Heart left ventricle (tissue), 16 donors: ENCODE data around the gene C1QA. TPM values are rescaled to one million over a fixed set of nuclear protein-coding genes. Genes with fewer than 3 reads are reported as not detected.
"Not testable (repeated sequence)": the region's sequence is repeated elsewhere in the genome, so short reads cannot be mapped to it uniquely, and the experiment has no call there.

Experiments
- ATAC-seq, 4 donors: fragments of 200-7000 bp; cut with Tn5 transposase; one replicate each; pipeline ENCODE4 v1.9.1; 2020 to 2022; ENCODE audit warnings: moderate library complexity in 4 of 4, mild to moderate bottlenecking in 3 of 4, moderate number of reproducible peaks in 1 of 4
- DNase-seq, 5 donors: peaks; one replicate each; pipeline ENCODE4 v3.0.0-alpha.2; 2020
- H3K27ac ChIP-seq, 12 donors: fragments of 200-600 bp; sonication (generic) in 4 of 12; one replicate each; pipeline versions ENCODE4 v1.5.0 to v1.8.0; 2016 to 2022; ENCODE audit warnings: mild to moderate bottlenecking in 2 of 12
- H3K27me3 ChIP-seq, 9 donors: fragments of 200-600 bp; sonication (generic) in 2 of 9; one replicate each; pipeline versions ENCODE4 v1.5.1 to v1.8.0; 2016 to 2022; ENCODE audit warnings: mild to moderate bottlenecking in 3 of 9
- H3K36me3 ChIP-seq, 9 donors: fragments of 200-600 bp; sonication (generic) in 2 of 9; one replicate each; pipeline versions ENCODE4 v1.5.0 to v1.8.0; 2018 to 2022; ENCODE audit warnings: mild to moderate bottlenecking in 2 of 9
- H3K4me1 ChIP-seq, 12 donors: fragments of 200-600 bp; sonication (generic) in 4 of 12; one replicate each; pipeline versions ENCODE4 v1.5.0 to v1.8.0; 2016 to 2022; ENCODE audit warnings: mild to moderate bottlenecking in 3 of 12
- H3K4me3 ChIP-seq, 12 donors: fragments of 200-600 bp; sonication (generic) in 4 of 12; one replicate each; pipeline versions ENCODE4 v1.5.0 to v1.8.0; 2017 to 2022; ENCODE audit warnings: mild to moderate bottlenecking in 9 of 12, moderate library complexity in 4 of 12
- H3K9me3 ChIP-seq, 12 donors: fragments of 200-600 bp; sonication (generic) in 4 of 12; one replicate each; pipeline versions ENCODE4 v1.5.0 to v1.8.0; 2016 to 2022; ENCODE audit warnings: mild to moderate bottlenecking in 1 of 12
- POLR2A ChIP-seq, 2 donors: fragments of 450-650 bp; IDR thresholded peaks; one replicate each; pipeline ENCODE4 v1.6.1; 2017; ENCODE audit warnings: antibody characterized with exemption in 2 of 2, mild to moderate bottlenecking in 2 of 2, moderate library complexity in 2 of 2
- WGBS, 4 donors: extraction: QIAGEN DNeasy Blood & Tissue Kit in 2 of 4; methylation state at CpG; one replicate each; pipeline versions ENCODE4 v1.1.5 to v1.1.7; 2013 to 2018; 5-methylcytosine and 5-hydroxymethylcytosine counted together
- intact Hi-C, 10 donors: fragments of 100-400 bp; cut with DNase I; formaldehyde crosslinking; loops; one replicate each; pipeline versions ENCODE4 v1.11.1 to v1.14.2; 2022
- polyA plus RNA-seq, 2 donors: library from polyadenylated mRNA; stranded (reverse); fragments of 200-250 nt; gene quantifications; one replicate each; pipeline ENCODE4 v1.2.3, GENCODE V29; 2013
- total RNA-seq, 9 donors: library from RNA; depleted of rRNA in 2 of 9; stranded (reverse); fragments of >200 nt in 2 of 9; fragmentation: NEBNext Ultra II Directional in 3 of 9; extraction: Animal tissue kit (Norgen Biotek cat#: 25700) in 3 of 9; gene quantifications; one replicate each; pipeline versions ENCODE4 v1.1.0 to v1.2.4, GENCODE V29; 2016 to 2023
- TF ChIP-seq, protein P1 (sequence below), 12 donors: fragments of 200-600 bp; sonication (generic) in 4 of 12; IDR thresholded peaks; one replicate each; pipeline versions ENCODE4 v1.5.0 to v1.8.0; 2018 to 2022; ENCODE audit warnings: antibody characterized with exemption in 12 of 12, mild to moderate bottlenecking in 5 of 12
- donor health status: ischemic (EF 13 %, LVEDD 7.1; RV severe dilation, severe dysfunction).
- donor health status: healthy with polysubstance abuse.
- donor health status: DM: no; HTN: yes; CAD: no.
- donor health status: DM: no; HTN: no; CAD: no.
- donor health status: ischemic (EF 25% LVEDD 6.9; RV normal size, moderate dysfunction).
- donor health status: ischemic (EF 25% LVEDD 5.7; RV mildly dilated, moderate dysfunction).
- donor health status: healthy.
- donor health status: DM: yes; HTN: yes; CAD: no.
- donor health status: ischemic (EF 35%, LVEDD 5.7; RV mildly dilated, moderate dysfunction).
- donor health status: nonischemic (EF 11% LVEDD 7.7; RV severe dilation, severe dysfunction).
- donor health status: DM: yes; HTN: yes; CAD: no.
- donor health status: PGD.
- donor health status: ischemic (EF 29% LVEDD 5.4; RV normal size, mild dysfunction).
- donor health status: nonischemic (EF 23%, LVEDD 6.1; RV moderate dilation, normal function).

The C1QA gene
- total and polyA plus RNA-seq, 11 donors = 24.8 to 675 (median 46.6) TPM

DNA sequence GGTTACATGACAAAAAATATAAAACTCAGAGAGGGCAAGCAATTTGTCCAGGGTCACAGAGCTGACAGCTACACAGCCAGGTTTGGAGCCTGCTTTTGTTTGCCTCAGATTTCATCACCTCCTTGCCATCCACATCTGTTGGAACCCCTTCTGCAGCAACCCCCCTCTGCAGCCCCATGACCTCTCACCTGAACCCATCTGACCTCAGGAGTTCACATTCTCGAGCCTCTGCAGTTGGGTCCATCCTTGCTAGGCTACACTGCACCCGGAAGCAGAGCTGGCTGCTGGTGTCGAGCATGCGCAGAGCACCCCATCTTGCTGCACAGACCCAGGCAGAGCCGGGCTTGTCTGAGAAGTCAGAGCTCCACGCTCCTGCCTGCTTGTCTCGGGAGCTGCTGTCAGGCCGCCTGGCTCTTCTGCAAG lies 26.6 kb downstream of the C1QA start:
- peaks cover 0 to 12% (median 0%) of the 10 kb centered on the region in 9 donors for H3K27me3 ChIP-seq
- WGBS, 4 donors = 68 to 90% (median 82%) methylated on average over 7 to 8 of the region's 8 CpGs

DNA sequence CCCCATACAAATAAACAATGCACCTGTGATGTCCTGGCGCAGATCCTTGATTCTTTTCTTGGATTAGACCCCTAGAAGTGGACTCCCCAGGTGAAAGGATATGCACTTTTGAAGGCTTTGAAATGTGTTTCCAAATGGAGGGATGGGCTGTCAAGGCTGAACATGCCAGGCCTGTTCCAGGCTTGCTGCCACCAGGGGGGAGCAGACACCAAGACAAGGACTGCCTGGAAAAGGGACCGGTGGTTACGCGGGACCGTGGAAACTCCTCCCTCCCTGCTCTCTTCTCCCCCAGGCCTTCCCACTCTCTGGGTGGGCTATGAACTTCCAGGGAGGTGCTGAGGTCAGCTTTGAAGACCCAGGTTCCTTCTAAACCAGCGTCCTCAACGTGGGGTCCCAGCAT lies 29.3 kb downstream of the C1QA start:
- H3K4me1 ChIP-seq = no peaks in the 10 kb centered on the region
- TF ChIP-seq POLR2A (IDR thresholded peaks at IDR 0.05) = no peak
- TF ChIP-seq, protein P1, sequence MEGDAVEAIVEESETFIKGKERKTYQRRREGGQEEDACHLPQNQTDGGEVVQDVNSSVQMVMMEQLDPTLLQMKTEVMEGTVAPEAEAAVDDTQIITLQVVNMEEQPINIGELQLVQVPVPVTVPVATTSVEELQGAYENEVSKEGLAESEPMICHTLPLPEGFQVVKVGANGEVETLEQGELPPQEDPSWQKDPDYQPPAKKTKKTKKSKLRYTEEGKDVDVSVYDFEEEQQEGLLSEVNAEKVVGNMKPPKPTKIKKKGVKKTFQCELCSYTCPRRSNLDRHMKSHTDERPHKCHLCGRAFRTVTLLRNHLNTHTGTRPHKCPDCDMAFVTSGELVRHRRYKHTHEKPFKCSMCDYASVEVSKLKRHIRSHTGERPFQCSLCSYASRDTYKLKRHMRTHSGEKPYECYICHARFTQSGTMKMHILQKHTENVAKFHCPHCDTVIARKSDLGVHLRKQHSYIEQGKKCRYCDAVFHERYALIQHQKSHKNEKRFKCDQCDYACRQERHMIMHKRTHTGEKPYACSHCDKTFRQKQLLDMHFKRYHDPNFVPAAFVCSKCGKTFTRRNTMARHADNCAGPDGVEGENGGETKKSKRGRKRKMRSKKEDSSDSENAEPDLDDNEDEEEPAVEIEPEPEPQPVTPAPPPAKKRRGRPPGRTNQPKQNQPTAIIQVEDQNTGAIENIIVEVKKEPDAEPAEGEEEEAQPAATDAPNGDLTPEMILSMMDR (IDR thresholded peaks at IDR 0.05) = peak in 8 of 12 donors; percentile 7 to 45 (median 19)
- ATAC-seq (peak in 1 of 4 donors; percentile 47), DNase-seq (no peak)
- H3K27me3 ChIP-seq = peaks cover 0 to 13% (median 4%) of the 10 kb centered on the region in 9 donors
- intact Hi-C loops = no loop called here
- no peak overlapping the region for H3K4me3 ChIP-seq
- H3K36me3 ChIP-seq = peaks cover 0 to 7% (median 0%) of the 10 kb centered on the region in 9 donors
- H3K27ac ChIP-seq = no peak overlapping the region
- no peaks in the 10 kb centered on the region for H3K9me3 ChIP-seq
- WGBS, 4 donors = 37 to 49% (median 48%) methylated on average over 7 of the region's 7 CpGs

More for the DNA sequence above, 26.6 kb downstream of the C1QA start:
- H3K27ac ChIP-seq = no peak overlapping the region
- TF ChIP-seq, protein P1 (IDR thresholded peaks at IDR 0.05) = no peak
- no peak for TF ChIP-seq POLR2A (IDR thresholded peaks at IDR 0.05)
- H3K36me3 ChIP-seq = peaks cover 0 to 14% (median 0%) of the 10 kb centered on the region in 9 donors
- DNase-seq (peak in 1 of 5 donors; percentile 58), ATAC-seq (peak in 2 of 4 donors; percentile 19 to 23)
- intact Hi-C loops = no loop called here
- no peaks in the 10 kb centered on the region for H3K4me1 ChIP-seq
- H3K9me3 ChIP-seq = no peaks in the 10 kb centered on the region
- H3K4me3 ChIP-seq = no peak overlapping the region

DNA sequence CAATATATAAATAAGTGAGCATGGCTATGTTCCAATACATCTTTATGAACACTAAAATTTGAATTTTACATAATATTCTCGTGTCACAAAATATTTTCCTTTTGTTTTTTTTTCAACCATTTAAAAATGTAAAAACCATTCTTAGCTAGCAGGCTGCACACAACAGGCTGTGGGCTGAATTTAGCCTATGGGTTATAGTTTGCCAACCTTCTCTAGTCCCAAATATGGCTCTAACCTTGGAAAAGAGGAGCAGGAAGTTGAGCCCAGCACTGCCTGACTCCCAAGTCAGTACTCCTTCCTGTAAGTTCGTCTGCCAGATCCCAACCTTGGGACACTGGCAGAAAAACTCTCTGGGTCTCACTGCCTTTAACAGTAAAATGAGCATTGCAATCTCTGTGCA lies 30.0 kb downstream of the C1QA start:
- no peak for DNase-seq

DNA sequence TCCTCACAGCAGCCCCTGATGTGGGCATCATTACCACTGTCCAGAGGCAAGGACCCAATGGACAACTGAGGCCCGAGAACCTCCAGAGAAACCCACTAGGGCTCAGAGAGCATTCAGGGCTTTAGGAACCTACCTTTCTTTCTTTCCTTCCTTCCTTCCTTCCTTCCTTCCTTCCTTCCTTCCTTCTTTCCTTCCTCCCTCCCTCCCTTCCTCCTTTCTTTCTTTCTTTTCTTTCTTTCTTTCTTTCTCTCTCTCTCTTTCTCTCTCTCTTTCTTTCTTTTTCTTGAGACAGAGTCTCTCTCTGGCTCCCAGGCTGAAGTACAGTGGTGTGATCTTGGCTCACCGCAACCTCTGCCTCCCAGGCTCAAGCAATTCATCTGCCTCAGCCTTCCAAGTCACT lies 32.4 kb downstream of the C1QA start:
- ATAC-seq, H3K27ac ChIP-seq, intact Hi-C loops, H3K4me1 ChIP-seq, DNase-seq, H3K36me3 ChIP-seq, H3K9me3 ChIP-seq, H3K4me3 ChIP-seq: not testable (repeated sequence)
- H3K27me3 ChIP-seq = peaks cover 3 to 44% (median 20%) of the 10 kb centered on the region in 9 donors
- WGBS, 4 donors = 70 to 96% (median 90%) methylated on average over 2 of the region's 2 CpGs

More for the DNA sequence above, 30.0 kb downstream of the C1QA start:
- WGBS, 4 donors = 44 to 64% (median 53%) methylated on average over 2 of the region's 2 CpGs
- no peak for TF ChIP-seq POLR2A (IDR thresholded peaks at IDR 0.05)
- TF ChIP-seq, protein P1 (IDR thresholded peaks at IDR 0.05) = no peak
- ATAC-seq = no peak
- no peak overlapping the region for H3K4me3 ChIP-seq
- no peak overlapping the region for H3K27ac ChIP-seq
- no peaks in the 10 kb centered on the region for H3K4me1 ChIP-seq
- no peaks in the 10 kb centered on the region for H3K9me3 ChIP-seq
- H3K27me3 ChIP-seq = peaks cover 0 to 20% (median 8%) of the 10 kb centered on the region in 9 donors
- H3K36me3 ChIP-seq = peaks cover 0 to 3% (median 0%) of the 10 kb centered on the region in 9 donors
- intact Hi-C loops = no loop called here
